GM12801 (cell line): ENCODE results near the gene MYL5.

Experiments used
- TF ChIP-seq, protein P1 (sequence below): IDR thresholded peaks from one replicate; pipeline ENCODE4 v1.5.1; 2011; ENCODE audit warnings: control low read depth; ENCODE audit not compliant: insufficient read length; ENCODE audit errors: extremely low read depth

Gene MYL5

DNA sequence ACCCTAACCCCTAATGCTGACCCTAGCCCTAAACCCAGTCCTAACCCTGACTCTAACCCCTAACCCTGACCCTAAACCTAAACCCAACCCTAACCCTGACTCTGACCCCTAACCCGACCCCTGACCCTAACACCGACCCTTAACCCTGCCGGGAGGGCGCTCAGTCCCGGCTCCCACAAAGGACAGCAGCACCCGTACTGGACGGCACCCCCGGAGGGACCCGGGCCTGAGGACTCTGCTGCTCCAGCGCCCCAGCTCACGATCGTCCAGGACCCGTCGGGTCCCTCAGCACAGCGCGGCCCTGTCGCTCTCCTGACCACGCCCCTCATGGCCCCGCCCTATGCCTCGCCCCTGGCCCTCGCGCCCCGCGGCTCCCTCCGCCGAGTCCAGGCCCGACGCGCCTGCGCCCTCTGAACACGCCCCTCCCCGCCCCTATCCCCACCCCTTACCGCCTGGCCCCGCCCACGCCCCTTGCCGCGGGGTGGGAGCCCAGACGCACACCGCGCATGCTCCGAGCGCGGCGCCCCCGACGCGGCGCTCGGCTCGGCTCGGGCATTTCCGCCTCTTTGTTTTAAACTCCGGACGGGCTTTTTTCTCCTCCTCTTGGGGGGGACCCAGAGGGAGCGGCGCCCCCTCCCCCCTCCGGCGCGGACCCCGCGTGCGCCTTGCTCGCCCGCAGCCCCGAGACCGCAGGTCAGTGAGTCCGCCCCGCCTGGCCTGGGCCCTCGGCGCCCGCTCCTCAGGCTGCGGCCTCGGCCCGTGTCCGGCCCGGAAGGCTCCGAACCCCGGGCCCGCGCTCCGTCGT lies 31.1 kb downstream of the MYL5 start, which contains the start of gene PCGF3:
PCGF3 (plus strand) TSS at position 555 of the 805 bp plus-strand sequence. CDS start 27,849 bp downstream, outside the sequence.
- TF ChIP-seq, protein P1, sequence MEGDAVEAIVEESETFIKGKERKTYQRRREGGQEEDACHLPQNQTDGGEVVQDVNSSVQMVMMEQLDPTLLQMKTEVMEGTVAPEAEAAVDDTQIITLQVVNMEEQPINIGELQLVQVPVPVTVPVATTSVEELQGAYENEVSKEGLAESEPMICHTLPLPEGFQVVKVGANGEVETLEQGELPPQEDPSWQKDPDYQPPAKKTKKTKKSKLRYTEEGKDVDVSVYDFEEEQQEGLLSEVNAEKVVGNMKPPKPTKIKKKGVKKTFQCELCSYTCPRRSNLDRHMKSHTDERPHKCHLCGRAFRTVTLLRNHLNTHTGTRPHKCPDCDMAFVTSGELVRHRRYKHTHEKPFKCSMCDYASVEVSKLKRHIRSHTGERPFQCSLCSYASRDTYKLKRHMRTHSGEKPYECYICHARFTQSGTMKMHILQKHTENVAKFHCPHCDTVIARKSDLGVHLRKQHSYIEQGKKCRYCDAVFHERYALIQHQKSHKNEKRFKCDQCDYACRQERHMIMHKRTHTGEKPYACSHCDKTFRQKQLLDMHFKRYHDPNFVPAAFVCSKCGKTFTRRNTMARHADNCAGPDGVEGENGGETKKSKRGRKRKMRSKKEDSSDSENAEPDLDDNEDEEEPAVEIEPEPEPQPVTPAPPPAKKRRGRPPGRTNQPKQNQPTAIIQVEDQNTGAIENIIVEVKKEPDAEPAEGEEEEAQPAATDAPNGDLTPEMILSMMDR: no peak

DNA sequence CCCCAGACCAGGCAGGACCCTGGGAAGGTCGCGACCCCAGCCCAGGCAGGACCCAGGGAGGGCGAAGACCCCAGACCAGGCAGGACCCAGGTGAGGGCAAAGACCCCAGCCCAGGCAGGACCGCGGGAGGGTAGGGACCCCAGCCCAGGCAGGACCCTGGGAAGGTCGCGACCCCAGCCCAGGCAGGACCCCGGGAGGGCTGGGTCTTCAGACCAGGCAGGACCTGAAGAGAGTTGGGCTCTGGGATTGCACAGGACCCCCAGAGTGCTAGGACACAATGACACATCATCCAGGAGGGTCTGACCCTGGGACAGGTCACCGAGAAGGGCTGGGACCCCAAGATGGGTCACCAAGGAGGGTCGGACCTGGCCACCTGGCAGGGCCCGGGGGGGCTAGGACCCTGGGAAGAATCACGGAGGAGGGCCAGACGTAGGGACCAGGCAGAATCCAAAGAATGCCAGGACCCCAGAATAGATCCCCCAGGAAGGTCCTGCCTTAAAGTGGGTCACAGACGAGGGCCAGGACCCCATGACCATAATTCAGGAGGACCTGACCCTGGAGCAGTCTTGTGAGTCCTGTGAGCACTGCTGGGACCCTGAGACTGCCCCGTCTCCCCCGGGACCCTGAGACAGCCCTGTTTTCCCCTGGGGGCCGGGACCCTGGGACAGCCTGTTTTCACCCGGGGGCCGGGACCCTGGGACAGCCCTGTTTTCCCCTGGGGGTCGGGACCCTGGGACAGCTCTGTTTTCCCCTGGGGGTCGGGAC lies 32.7 kb downstream of the MYL5 start:
- TF ChIP-seq, protein P1: no peak

DNA sequence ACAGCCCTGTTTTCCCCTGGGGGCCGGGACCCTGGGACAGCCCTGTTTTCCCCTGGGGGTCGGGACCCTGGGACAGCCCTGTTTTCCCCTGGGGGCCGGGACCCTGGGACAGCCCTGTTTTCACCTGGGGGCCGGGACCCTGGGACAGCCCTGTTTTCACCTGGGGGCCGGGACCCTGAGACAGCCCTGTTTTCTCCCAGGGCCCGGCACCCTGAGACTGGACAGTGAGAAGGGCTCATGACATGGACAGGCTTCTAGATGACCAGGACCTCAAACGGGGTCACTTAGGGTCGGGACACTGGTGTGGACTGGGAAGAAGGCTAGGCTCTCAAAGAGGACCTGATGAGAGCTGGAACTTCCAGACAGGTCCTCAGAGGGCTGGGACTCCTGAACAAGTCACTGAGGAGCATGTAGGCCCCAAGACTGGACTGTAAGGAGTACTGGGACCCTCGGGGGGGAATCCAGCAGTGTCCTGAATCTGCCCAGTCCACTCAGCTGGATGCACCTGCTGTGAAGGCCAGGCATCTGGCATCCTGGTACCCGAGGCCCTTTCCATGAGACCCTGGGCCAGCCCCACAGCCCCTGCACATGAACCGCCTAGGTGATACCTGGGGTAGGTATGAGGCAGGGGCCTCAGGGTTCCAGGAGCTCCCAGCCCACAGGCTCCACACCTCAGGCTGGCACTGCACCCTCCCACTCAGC lies 33.7 kb downstream of the MYL5 start:
- TF ChIP-seq, protein P1: no peak

DNA sequence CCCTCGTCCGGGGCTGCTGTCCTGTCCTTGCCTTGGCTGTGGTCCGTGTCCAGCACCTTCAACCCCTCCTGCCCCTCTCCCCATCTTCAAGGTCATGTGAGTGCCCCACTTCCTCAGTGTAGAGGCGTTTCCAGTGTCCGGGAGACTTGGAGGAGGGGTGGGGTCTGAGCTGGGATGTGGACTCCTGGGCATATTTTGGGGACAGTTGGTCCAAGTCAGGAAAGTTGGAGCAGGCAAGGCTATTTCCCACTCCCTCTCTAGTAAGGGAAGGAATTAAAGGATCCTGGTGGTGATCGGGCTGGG lies 34.2 kb downstream of the MYL5 start:
- TF ChIP-seq, protein P1: no peak

DNA sequence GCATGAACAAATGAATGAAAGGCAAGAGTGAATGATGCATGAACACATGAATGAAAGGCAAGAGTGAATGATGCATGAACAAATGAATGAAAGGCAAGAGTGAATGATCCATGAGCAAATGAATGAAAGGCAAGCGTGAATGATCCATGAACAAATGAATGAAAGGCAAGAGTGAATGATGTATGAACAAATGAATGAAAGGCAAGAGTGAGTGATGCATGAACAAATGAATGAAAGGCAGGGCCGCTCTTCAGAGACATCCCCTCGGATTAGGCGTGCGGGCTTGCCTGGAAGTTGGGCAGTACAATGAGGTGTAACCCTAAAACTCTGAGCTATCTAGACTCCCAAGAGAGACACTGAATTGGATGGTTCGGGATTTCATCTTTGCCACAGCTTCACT lies 35.0 kb downstream of the MYL5 start:
- TF ChIP-seq, protein P1: no peak

DNA sequence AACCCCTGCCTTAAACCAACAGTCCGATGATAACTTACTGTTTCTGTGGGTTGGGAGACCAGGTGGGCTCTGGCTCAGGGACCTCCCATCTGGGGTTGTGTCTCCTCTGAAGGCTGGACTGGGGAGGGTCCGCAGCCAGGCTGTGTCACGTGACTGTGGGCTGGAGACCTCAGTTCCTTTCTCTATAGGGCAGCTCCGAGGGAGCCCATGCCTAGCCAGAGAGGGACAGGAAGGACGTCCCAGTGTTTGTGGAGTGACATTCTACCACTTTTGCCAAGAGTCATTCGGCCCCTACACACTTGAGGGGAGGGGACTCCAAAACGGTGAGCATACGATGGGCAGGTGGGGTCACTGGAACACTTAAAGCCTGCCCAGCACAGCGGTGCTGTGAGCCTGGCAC lies 35.8 kb downstream of the MYL5 start:
- TF ChIP-seq, protein P1: no peak

DNA sequence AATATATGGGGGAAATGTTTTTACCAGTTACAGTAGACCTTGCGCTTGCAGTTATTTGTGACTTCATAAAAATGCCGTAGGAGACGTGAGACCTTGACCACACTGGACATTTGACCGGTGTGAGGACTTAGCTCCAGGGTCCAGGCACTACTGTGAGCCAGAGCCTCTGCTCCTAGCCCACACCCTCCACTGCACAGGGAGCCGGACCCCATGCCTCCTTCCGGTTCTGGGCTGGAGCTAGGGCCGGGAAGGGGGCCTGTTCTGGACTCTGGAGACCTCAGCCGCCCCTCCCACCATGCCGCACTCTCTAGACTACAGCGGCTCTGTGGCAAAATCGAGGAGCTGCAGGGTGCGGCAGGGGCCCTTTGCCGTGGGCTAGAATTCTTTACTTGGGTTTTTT lies 36.6 kb downstream of the MYL5 start:
- TF ChIP-seq, protein P1: no peak
